ENCODE measurements around the gene TLX1.

GRCh38 chr10:101136708-101137121, 5.6 kb downstream of the TLX1 start:
- no peak for TF ChIP-seq POLR2AphosphoS5 (IDR thresholded peaks at IDR 0.05; ENCODE audit: borderline replicate concordance, low read depth, low read length)
- TF ChIP-seq EZH2 (IDR thresholded peaks at IDR 0.05) = no peak
- TF ChIP-seq FOXP2 (optimal IDR thresholded peaks at IDR 0.05; ENCODE audit: control extremely low read depth, extremely low read length, insufficient read depth) = no peak
